OCI-LY7 (cell line): ENCODE measurements around the gene SPG21. TPM values are rescaled to one million over a fixed set of nuclear protein-coding genes. Genes with fewer than 3 reads are reported as not detected.

Experiments used
- BruUV-seq: library from RNA; stranded (reverse); fragments of 400-500 nt; replicated peaks from 2 replicates; lab custom pipeline; 2021; lab: Mats Ljungman, UMichigan
- CTCF ChIA-PET: fragments of 300-600 bp; sonication (Branson Sonifier 250); formaldehyde crosslinking; loops from one replicate; lab custom pipeline; 2022; ENCODE audit warnings: antibody characterized with exemption; ENCODE audit not compliant: unreplicated experiment; lab: Charles Lee
- POLR2A ChIA-PET: fragments of 300-600 bp; sonication (Branson Sonifier 250); formaldehyde crosslinking; loops from one replicate; lab custom pipeline; 2022; ENCODE audit warnings: antibody characterized with exemption; lab: Charles Lee
- DNase-seq: peaks from one replicate; pipeline ENCODE4 v3.0.0-alpha.2; 2015; ENCODE audit warnings: low spot score
- H2AFZ ChIP-seq: fragments of 200-600 bp; sonication (generic), shearing (Covaris generic); 2 replicates; pipeline ENCODE4 v1.6.1; 2014; ENCODE audit warnings: mild to moderate bottlenecking, antibody characterized with exemption, low read length, moderate library complexity
- H3K27ac ChIP-seq: fragments of 200-600 bp; sonication (generic); 2 replicates; pipeline ENCODE4 v1.5.1; 2014; ENCODE audit warnings: mixed run types, low read depth, mild to moderate bottlenecking, moderate library complexity, low read length, inconsistent platforms; ENCODE audit not compliant: poor library complexity, severe bottlenecking
- H3K36me3 ChIP-seq: fragments of 200-600 bp; sonication (generic); 2 replicates; pipeline ENCODE4 v1.6.1; 2014; ENCODE audit warnings: mild to moderate bottlenecking, antibody characterized with exemption, low read length, moderate library complexity, mixed read lengths; ENCODE audit not compliant: insufficient read depth
- H3K4me1 ChIP-seq: fragments of 200-600 bp; sonication (generic); 2 replicates; pipeline ENCODE4 v1.5.1; 2014; ENCODE audit warnings: mild to moderate bottlenecking, low read length; ENCODE audit not compliant: insufficient read depth, poor library complexity, severe bottlenecking
- H3K4me2 ChIP-seq: fragments of 200-600 bp; sonication (generic); 2 replicates; pipeline ENCODE4 v1.6.1; 2014; ENCODE audit warnings: mild to moderate bottlenecking, low read length
- H3K4me3 ChIP-seq: fragments of 200-600 bp; sonication (generic); 2 replicates; pipeline ENCODE4 v1.5.1; 2014; ENCODE audit warnings: mild to moderate bottlenecking, low read depth, low read length; ENCODE audit not compliant: poor library complexity, severe bottlenecking
- H3K79me2 ChIP-seq: fragments of 200-600 bp; sonication (generic); 2 replicates; pipeline ENCODE4 v1.6.1; 2016; ENCODE audit warnings: low read depth, mild to moderate bottlenecking, low read length, moderate library complexity, mixed read lengths; ENCODE audit not compliant: insufficient read depth
- H3K9me2 ChIP-seq: fragments of 200-600 bp; sonication (generic); 2 replicates; pipeline ENCODE4 v1.6.1; 2016; ENCODE audit warnings: mild to moderate bottlenecking, low read length, mixed read lengths; ENCODE audit not compliant: insufficient read depth
- H3K9me3 ChIP-seq: fragments of 200-600 bp; sonication (generic); 2 replicates; pipeline ENCODE4 v1.6.1; 2014; ENCODE audit warnings: mild to moderate bottlenecking, mixed run types, low read length, mixed read lengths
- H4K20me1 ChIP-seq: fragments of 200-600 bp; sonication (generic); 2 replicates; pipeline ENCODE4 v1.6.1; 2014; ENCODE audit warnings: mild to moderate bottlenecking, antibody characterized with exemption, low read length, moderate library complexity, mixed read lengths; ENCODE audit not compliant: insufficient read depth
- CTCF ChIP-seq: fragments of 200-600 bp; sonication (generic); conservative IDR thresholded peaks from 2 replicates; pipeline ENCODE4 v1.5.1; 2014; ENCODE audit warnings: mild to moderate bottlenecking, antibody characterized with exemption, low read length, moderate library complexity, mixed read lengths
- EZH2phosphoT487 ChIP-seq: fragments of 200-600 bp; sonication (generic); IDR thresholded peaks from 2 replicates; pipeline ENCODE4 v1.6.1; 2018; ENCODE audit warnings: low read depth, borderline replicate concordance, mild to moderate bottlenecking, mixed run types, antibody characterized with exemption, low read length, moderate library complexity, mixed read lengths
- intact Hi-C: fragments of 100-400 bp; cut with micrococcal nuclease; formaldehyde crosslinking; loops from one replicate; pipeline ENCODE4 v1.10.0; 2022; ENCODE audit not compliant: unreplicated experiment
- total RNA-seq, 2 experiments: library from RNA; depleted of rRNA in 1 of 2; stranded (reverse); fragments of >200 nt in 1 of 2; shearing (Covaris generic) in 1 of 2; gene quantifications; 2 replicates each; pipeline ENCODE4 v1.2.3, GENCODE V29; 2014 to 2022

The SPG21 gene
- total RNA-seq, 2 experiments from 2014 or later, result 56.4 to 83.9 TPM

GRCh38 chr15:64943512-64944225, 46.0 kb downstream of the SPG21 start:
- no peak overlapping the region for H3K27ac ChIP-seq

GRCh38 chr15:64942356-64942755, 47.4 kb downstream of the SPG21 start:
- BruUV-seq, result no TSS peak
- ChIA-PET POLR2A (no interaction called here), CTCF (interaction anchor here (0.5 kb wide), 1 partner anchor 1891 kb away, joined by 3 read pairs; no protein-coding TSS in a partner anchor)
- Histone ChIP-seq H2AFZ (no peak overlapping the region), H3K36me3 (no peaks in the 10 kb centered on the region), H3K79me2 (no peaks in the 10 kb centered on the region), H4K20me1 (no peaks in the 10 kb centered on the region), H3K4me3 (no peak overlapping the region), H3K4me1 (no peaks in the 10 kb centered on the region), H3K9me2 (no peaks in the 10 kb centered on the region), H3K9me3 (no peaks in the 10 kb centered on the region), H3K4me2 (no peak overlapping the region), H3K27ac (no peak overlapping the region)
- no peak for DNase-seq
- intact Hi-C loops, result no loop called here
- TF ChIP-seq EZH2phosphoT487, result no peak
- TF ChIP-seq CTCF, result no peak

More at GRCh38 chr15:64943512-64944225, 46.0 kb downstream of the SPG21 start:
- H4K20me1 ChIP-seq, result no peaks in the 10 kb centered on the region
- no peak for TF ChIP-seq EZH2phosphoT487
- no peak for TF ChIP-seq CTCF
- no peak overlapping the region for H3K4me3 ChIP-seq
- intact Hi-C loops, result no loop called here
- H3K9me3 ChIP-seq, result no peaks in the 10 kb centered on the region
- H3K79me2 ChIP-seq, result no peaks in the 10 kb centered on the region
- POLR2A ChIA-PET, result interaction anchor here (0.7 to 1.0 kb wide), 2 partner anchors 8 to 51 kb away, joined by 3 read pairs; no protein-coding TSS in a partner anchor
- H3K9me2 ChIP-seq, result no peaks in the 10 kb centered on the region
- CTCF ChIA-PET, result no interaction called here
- H2AFZ ChIP-seq, result no peak overlapping the region
- no peak overlapping the region for H3K4me2 ChIP-seq
- no peaks in the 10 kb centered on the region for H3K36me3 ChIP-seq
- no TSS peak for BruUV-seq
- no peaks in the 10 kb centered on the region for H3K4me1 ChIP-seq
- no peak for DNase-seq

GRCh38 chr15:64938192-64938591, 51.5 kb downstream of the SPG21 start:
- Histone ChIP-seq H3K4me1 (no peaks in the 10 kb centered on the region), H2AFZ (no peak overlapping the region), H3K4me3 (no peak overlapping the region), H4K20me1 (no peaks in the 10 kb centered on the region), H3K79me2 (no peaks in the 10 kb centered on the region), H3K9me3 (no peaks in the 10 kb centered on the region), H3K4me2 (no peak overlapping the region), H3K36me3 (no peaks in the 10 kb centered on the region), H3K27ac (no peak overlapping the region), H3K9me2 (no peaks in the 10 kb centered on the region)
- DNase-seq, result peak; percentile 22
- BruUV-seq, result no TSS peak
- ChIA-PET CTCF (no interaction called here), POLR2A (interaction anchor here (0.6 kb wide), 1 partner anchor 184 kb away, joined by 3 read pairs; no protein-coding TSS in a partner anchor)
- no peak for TF ChIP-seq CTCF
- no peak for TF ChIP-seq EZH2phosphoT487
- intact Hi-C loops, result no loop called here
